GM15510 (cell line): ENCODE results near the gene HOXA7.

ENCODE experiments used
- POLR2A ChIP-seq: IDR thresholded peaks from 3 replicates; pipeline ENCODE4 v1.6.1; 2011; ENCODE audit warnings: borderline replicate concordance; ENCODE audit not compliant: insufficient read length; ENCODE audit errors: extremely low read depth

HOXA7 gene

GRCh38 chr7:27172823-27173510 is 16.5 kb upstream of the HOXA7 start:
- no peak for TF ChIP-seq POLR2A

- no peak for TF ChIP-seq POLR2A
Observed at GRCh38 chr7:27172315-27172774, 15.9 kb upstream of the HOXA7 start.

- TF ChIP-seq POLR2A: no peak
Observed at GRCh38 chr7:27171637-27172314, 15.3 kb upstream of the HOXA7 start.

- TF ChIP-seq POLR2A: no peak
Observed at GRCh38 chr7:27171325-27171636, 14.8 kb upstream of the HOXA7 start.

GRCh38 chr7:27170426-27171324 is 14.2 kb upstream of the HOXA7 start:
- TF ChIP-seq POLR2A: no peak

- no peak for TF ChIP-seq POLR2A
Observed at GRCh38 chr7:27169658-27170425, 13.4 kb upstream of the HOXA7 start.

GRCh38 chr7:27168265-27168947 is 11.9 kb upstream of the HOXA7 start:
- no peak for TF ChIP-seq POLR2A

- TF ChIP-seq POLR2A: no peak
Observed at GRCh38 chr7:27167916-27168264, 11.4 kb upstream of the HOXA7 start.

- TF ChIP-seq POLR2A: no peak
Observed at GRCh38 chr7:27166531-27167505, 10.3 kb upstream of the HOXA7 start.

GRCh38 chr7:27165996-27166530 is 9.6 kb upstream of the HOXA7 start:
- TF ChIP-seq POLR2A: no peak

GRCh38 chr7:27165089-27165995 is 8.9 kb upstream of the HOXA7 start, which contains the start of gene HOXA9:
TSS of gene HOXA9 (minus strand) at chr7:27165537. CDS start at chr7:27165457, 80 bp downstream.
- no peak for TF ChIP-seq POLR2A
